Keratinocyte (primary cell): ENCODE results near the gene ZCCHC3. TPM values are rescaled to one million over a fixed set of nuclear protein-coding genes. Genes with fewer than 3 reads are reported as not detected.

ENCODE experiments used
- DNase-seq: peaks from one replicate; pipeline ENCODE4 v3.0.0-alpha.2; 2011; ENCODE audit warnings: low read depth, missing footprints, low spot score
- FAIRE-seq: peaks from 2 replicates; lab custom pipeline; 2011; peaks lifted over from hg19 to GRCh38; lab: Jason Lieb, UNC
- H2AFZ ChIP-seq: 2 replicates; pipeline ENCODE4 v1.6.0; 2012; ENCODE audit warnings: low read length, control low read depth, inconsistent platforms; ENCODE audit not compliant: control insufficient read depth
- H3K27ac ChIP-seq: 2 replicates; pipeline ENCODE4 v1.5.1; 2011; ENCODE audit warnings: low read length; ENCODE audit not compliant: control insufficient read depth, insufficient read depth
- H3K27me3 ChIP-seq: 3 replicates; pipeline ENCODE4 v1.6.0; 2011; ENCODE audit warnings: low read length; ENCODE audit not compliant: control insufficient read depth, insufficient read depth; ENCODE audit errors: extremely low read depth
- H3K36me3 ChIP-seq, 2 experiments: 2 replicates in 1 of 2; 3 replicates in 1 of 2; pipeline ENCODE4 v1.5.1; 2011; ENCODE audit warnings: low read length in 2 of 2, mild to moderate bottlenecking in 1 of 2; ENCODE audit not compliant: control insufficient read depth in 2 of 2, insufficient read depth in 2 of 2; ENCODE audit errors: extremely low read depth in 1 of 2
- H3K4me1 ChIP-seq: 3 replicates; pipeline ENCODE4 v1.5.1; 2011; ENCODE audit warnings: low read length; ENCODE audit not compliant: control insufficient read depth, insufficient read depth; ENCODE audit errors: extremely low read depth
- H3K4me2 ChIP-seq: 3 replicates; pipeline ENCODE4 v1.6.0; 2011; ENCODE audit warnings: low read depth, low read length; ENCODE audit not compliant: control insufficient read depth, insufficient read depth; ENCODE audit errors: extremely low read depth
- H3K4me3 ChIP-seq, 3 experiments: fragments of 200-600 bp in 1 of 3; sonication (generic) in 1 of 3; 2 replicates in 2 of 3; 3 replicates in 1 of 3; pipeline ENCODE4 v1.5.1; 2011 to 2016; ENCODE audit warnings: low read length in 3 of 3, mild to moderate bottlenecking in 3 of 3, control low read depth in 2 of 3, inconsistent platforms in 1 of 3, low read depth in 1 of 3, mixed read lengths in 1 of 3, mixed run types in 1 of 3, moderate library complexity in 1 of 3; ENCODE audit not compliant: control insufficient read depth in 2 of 3, insufficient read depth in 2 of 3; ENCODE audit errors: extremely low read depth in 1 of 3
- H3K79me2 ChIP-seq: 2 replicates; pipeline ENCODE4 v1.6.0; 2012; ENCODE audit warnings: low read length; ENCODE audit not compliant: control insufficient read depth, insufficient read depth
- H3K9ac ChIP-seq: 3 replicates; pipeline ENCODE4 v1.6.0; 2011; ENCODE audit warnings: low read length; ENCODE audit not compliant: control insufficient read depth, insufficient read depth; ENCODE audit errors: extremely low read depth
- H3K9me1 ChIP-seq: 3 replicates; pipeline ENCODE4 v1.6.0; 2011; ENCODE audit warnings: low read length; ENCODE audit not compliant: control insufficient read depth, insufficient read depth; ENCODE audit errors: extremely low read depth
- H3K9me3 ChIP-seq: 2 replicates; pipeline ENCODE4 v1.5.1; 2012; ENCODE audit warnings: low read depth, low read length; ENCODE audit not compliant: control insufficient read depth
- H4K20me1 ChIP-seq: 3 replicates; pipeline ENCODE4 v1.6.0; 2011; ENCODE audit warnings: low read length; ENCODE audit not compliant: control insufficient read depth, insufficient read depth; ENCODE audit errors: extremely low read depth
- EZH2 ChIP-seq: IDR thresholded peaks from one replicate; pipeline ENCODE4 v1.6.1; 2012; ENCODE audit warnings: inconsistent platforms, mild to moderate bottlenecking, low read length, moderate library complexity
- dilution Hi-C: fragments of 300-500 bp; cut with MboI; formaldehyde crosslinking; loops from one replicate; pipeline ENCODE4 v1.7.0; 2020; ENCODE audit warnings: low sequenced_read_pairs; ENCODE audit not compliant: extremely low pct_ligation_motif_present
- polyA plus RNA-seq, 5 experiments: library from polyadenylated mRNA; depleted of rRNA in 3 of 5; stranded (reverse) in 3 of 5; stranded (forward) in 1 of 5; unstranded in 1 of 5; fragments of >200 nt; gene quantifications; 1 replicate in 1 of 5; 2 replicates in 3 of 5; 3 replicates in 1 of 5; pipeline versions ENCODE4 v1.2.1 to v1.2.3, GENCODE V29; 2011 to 2012; ENCODE audit warnings: missing spikeins in 2 of 5, low read depth in 1 of 5, low replicate concordance in 1 of 5
- TF ChIP-seq, protein P1 (sequence below), 3 experiments: IDR thresholded peaks in 1 of 3; conservative IDR thresholded peaks in 1 of 3; optimal IDR thresholded peaks in 1 of 3; 2 replicates in 2 of 3; 3 replicates in 1 of 3; pipeline versions ENCODE3 to v1.5.1; 2011; ENCODE audit warnings: low read length in 3 of 3, mild to moderate bottlenecking in 3 of 3, moderate library complexity in 2 of 3, control low read depth in 1 of 3, inconsistent platforms in 1 of 3; ENCODE audit not compliant: insufficient read depth in 2 of 3; ENCODE audit errors: extremely low read depth in 1 of 3

ZCCHC3 gene
- polyA plus RNA-seq, 1 donor (not counting 4 experiments of a cell fraction or from before 2014, with no cell fraction given) = 5.7 TPM

DNA sequence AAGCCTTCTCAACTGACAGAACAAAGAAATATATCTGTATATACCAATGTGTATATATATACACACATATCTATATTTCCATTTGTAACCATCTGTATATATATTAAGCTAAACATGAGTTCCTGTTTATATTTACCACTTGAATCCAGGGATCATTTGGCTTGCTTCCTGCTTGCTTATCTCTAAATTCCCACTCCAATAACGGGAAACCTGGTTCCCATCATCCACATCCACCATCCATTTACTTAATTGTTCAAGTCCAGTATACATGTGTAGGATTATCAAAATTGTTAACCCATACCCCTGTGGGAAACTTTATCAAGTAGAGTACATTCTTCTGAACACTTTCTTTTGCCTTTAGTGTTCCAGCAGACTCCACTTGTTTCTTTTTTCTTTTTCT, 15.5 kb downstream of the ZCCHC3 start:
- no peak overlapping the region for H3K9ac ChIP-seq
- peak overlapping the region; percentile 62 for H3K27ac ChIP-seq
- no peak for DNase-seq
- H3K79me2 ChIP-seq = no peaks in the 10 kb centered on the region
- H3K27me3 ChIP-seq = no peaks in the 10 kb centered on the region
- no peaks in the 10 kb centered on the region for H3K36me3 ChIP-seq
- H4K20me1 ChIP-seq = peaks cover 2% of the 10 kb centered on the region
- dilution Hi-C loops = no loop called here
- no peak for TF ChIP-seq EZH2
- TF ChIP-seq, protein P1, sequence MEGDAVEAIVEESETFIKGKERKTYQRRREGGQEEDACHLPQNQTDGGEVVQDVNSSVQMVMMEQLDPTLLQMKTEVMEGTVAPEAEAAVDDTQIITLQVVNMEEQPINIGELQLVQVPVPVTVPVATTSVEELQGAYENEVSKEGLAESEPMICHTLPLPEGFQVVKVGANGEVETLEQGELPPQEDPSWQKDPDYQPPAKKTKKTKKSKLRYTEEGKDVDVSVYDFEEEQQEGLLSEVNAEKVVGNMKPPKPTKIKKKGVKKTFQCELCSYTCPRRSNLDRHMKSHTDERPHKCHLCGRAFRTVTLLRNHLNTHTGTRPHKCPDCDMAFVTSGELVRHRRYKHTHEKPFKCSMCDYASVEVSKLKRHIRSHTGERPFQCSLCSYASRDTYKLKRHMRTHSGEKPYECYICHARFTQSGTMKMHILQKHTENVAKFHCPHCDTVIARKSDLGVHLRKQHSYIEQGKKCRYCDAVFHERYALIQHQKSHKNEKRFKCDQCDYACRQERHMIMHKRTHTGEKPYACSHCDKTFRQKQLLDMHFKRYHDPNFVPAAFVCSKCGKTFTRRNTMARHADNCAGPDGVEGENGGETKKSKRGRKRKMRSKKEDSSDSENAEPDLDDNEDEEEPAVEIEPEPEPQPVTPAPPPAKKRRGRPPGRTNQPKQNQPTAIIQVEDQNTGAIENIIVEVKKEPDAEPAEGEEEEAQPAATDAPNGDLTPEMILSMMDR (optimal IDR thresholded peaks at IDR 0.05 in 1 of 3, IDR thresholded peaks at IDR 0.05 in 1 of 3, conservative IDR thresholded peaks at IDR 0.05 in 1 of 3; ENCODE audit: extremely low read depth in 1 of 3, insufficient read depth in 2 of 3, low read length in 3 of 3) = no peak
- H3K9me1 ChIP-seq = peaks cover 4% of the 10 kb centered on the region
- no peak overlapping the region for H3K4me3 ChIP-seq
- H2AFZ ChIP-seq = no peak overlapping the region
- peaks cover 52% of the 10 kb centered on the region for H3K4me1 ChIP-seq
- FAIRE-seq = no peak
- peaks cover 2% of the 10 kb centered on the region for H3K9me3 ChIP-seq
- H3K4me2 ChIP-seq = no peak overlapping the region

DNA sequence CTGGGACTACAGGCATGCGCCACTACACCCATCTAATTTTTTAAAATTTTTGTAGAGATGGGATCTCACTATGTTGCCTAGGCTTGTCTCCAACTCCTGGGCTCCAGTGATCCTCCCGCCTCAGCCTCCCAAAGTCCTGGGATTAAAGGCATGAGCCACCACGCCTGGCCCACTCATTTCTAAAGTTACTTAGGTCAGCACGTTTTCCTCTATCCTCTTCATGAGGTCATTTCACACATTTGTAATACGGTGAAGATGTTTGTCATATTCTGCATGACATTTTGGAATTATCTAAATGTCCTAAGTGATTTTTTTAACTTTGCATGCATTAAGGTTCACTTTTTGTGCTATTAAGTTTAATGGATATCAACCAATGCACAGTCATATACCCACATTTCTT, 16.0 kb downstream of the ZCCHC3 start:
- no peaks in the 10 kb centered on the region for H3K79me2 ChIP-seq
- H3K27me3 ChIP-seq = no peaks in the 10 kb centered on the region
- H3K9ac ChIP-seq = no peak overlapping the region
- H3K27ac ChIP-seq = peak overlapping the region; percentile 62
- H3K4me2 ChIP-seq = no peak overlapping the region
- FAIRE-seq (peak; percentile 23), DNase-seq (no peak)
- H3K4me3 ChIP-seq = no peak overlapping the region
- peaks cover 4% of the 10 kb centered on the region for H3K9me1 ChIP-seq
- TF ChIP-seq EZH2 = no peak
- TF ChIP-seq, protein P1 (optimal IDR thresholded peaks at IDR 0.05 in 1 of 3, IDR thresholded peaks at IDR 0.05 in 1 of 3, conservative IDR thresholded peaks at IDR 0.05 in 1 of 3; ENCODE audit: extremely low read depth in 1 of 3, insufficient read depth in 2 of 3, low read length in 3 of 3) = no peak
- dilution Hi-C loops = no loop called here
- H4K20me1 ChIP-seq = peaks cover 2% of the 10 kb centered on the region
- no peaks in the 10 kb centered on the region for H3K9me3 ChIP-seq
- H3K36me3 ChIP-seq = no peaks in the 10 kb centered on the region
- H3K4me1 ChIP-seq = peaks cover 47% of the 10 kb centered on the region
- no peak overlapping the region for H2AFZ ChIP-seq
